K562 (cell line): ENCODE measurements around the gene SPRED2. TPM values are rescaled to one million over a fixed set of nuclear protein-coding genes. Genes with fewer than 3 reads are reported as not detected.

ENCODE experiments used
- CREM ChIP-seq: IDR thresholded peaks from 2 replicates; pipeline ENCODE4 v1.6.1; 2014; ENCODE audit warnings: antibody characterized with exemption, low read depth
- HNRNPL ChIP-seq: fragments of 200-400 bp; formaldehyde crosslinking; IDR thresholded peaks from 2 replicates; pipeline ENCODE4 v1.6.1; 2017; ENCODE audit warnings: low read depth, mild to moderate bottlenecking, low read length
- JUNB ChIP-seq: fragments of 450-650 bp; formaldehyde crosslinking; conservative IDR thresholded peaks from 2 replicates; pipeline ENCODE4 v1.4.0; 2020; ENCODE audit warnings: mild to moderate bottlenecking
- KAT7 ChIP-seq: sonication (generic); formaldehyde crosslinking; IDR thresholded peaks from 2 replicates; pipeline ENCODE4 v1.8.0; 2022; ENCODE audit warnings: missing genetic modification reagents, mild to moderate bottlenecking, borderline replicate concordance
- LEF1 ChIP-seq: fragments of 450-650 bp; IDR thresholded peaks from 2 replicates; pipeline ENCODE4 v1.6.1; 2016; ENCODE audit warnings: mild to moderate bottlenecking
- MXI1 ChIP-seq: IDR thresholded peaks from 2 replicates; pipeline ENCODE4 v1.6.1; 2011; ENCODE audit warnings: low read depth, mild to moderate bottlenecking, improper control_type of control experiment, low read length
- NEUROD1 ChIP-seq: fragments of 150-350 bp; IDR thresholded peaks from 2 replicates; pipeline ENCODE4 v1.6.1; 2014; ENCODE audit warnings: borderline replicate concordance, low read length, low read depth; ENCODE audit not compliant: partially characterized antibody
- SIN3A ChIP-seq, 2 experiments: fragments of 150-350 bp in 1 of 2; IDR thresholded peaks; 2 replicates each; pipeline ENCODE4 v1.6.1; 2011 to 2016; ENCODE audit warnings: borderline replicate concordance in 2 of 2, low read depth in 2 of 2, low read length in 2 of 2, mild to moderate bottlenecking in 2 of 2, moderate library complexity in 2 of 2; ENCODE audit not compliant: control insufficient read depth in 1 of 2
- TEAD2 ChIP-seq: fragments of 450-650 bp; IDR thresholded peaks from 2 replicates; pipeline ENCODE4 v1.6.1; 2016; ENCODE audit warnings: missing genetic modification characterization, control low read depth, missing compliant biosample characterization
- TRIM28 ChIP-seq: fragments of 450-650 bp; IDR thresholded peaks from 2 replicates; pipeline ENCODE4 v1.6.1; 2017
- ZKSCAN1 ChIP-seq: fragments of 150-350 bp; IDR thresholded peaks from 2 replicates; pipeline ENCODE4 v1.6.1; 2016; ENCODE audit warnings: low read depth, low read length
- ZKSCAN8 ChIP-seq: fragments of 200-800 bp; sonication (Bioruptor generic); IDR thresholded peaks from 2 replicates; pipeline ENCODE4 v1.6.1; 2016; ENCODE audit warnings: missing genetic modification characterization, missing compliant biosample characterization
- ZNF23 ChIP-seq: fragments of 250-450 bp; sonication (Bioruptor Pico); IDR thresholded peaks from 2 replicates; pipeline ENCODE4 v1.4.0; 2020; ENCODE audit warnings: mild to moderate bottlenecking
- ZNF311 ChIP-seq: fragments of 250-450 bp; sonication (Bioruptor Pico); IDR thresholded peaks from 2 replicates; pipeline ENCODE4 v1.4.0; 2020; ENCODE audit warnings: mild to moderate bottlenecking, moderate library complexity
- polyA plus RNA-seq, 8 experiments: library from polyadenylated mRNA; depleted of rRNA in 4 of 8; stranded (reverse) in 5 of 8; unstranded in 3 of 8; fragments of >200 nt; fragmentation: Nextera tagmentation in 2 of 8; fragmentation: Illumina TruSeq in 1 of 8; extraction: Ambion mirVana in 2 of 8; extraction: Trizol in 1 of 8; gene quantifications; 2 replicates each; pipeline versions ENCODE4 v1.2.1 to v1.2.3, GENCODE V29; 2011 to 2014; ENCODE audit warnings: inconsistent platforms in 1 of 8, missing spikeins in 1 of 8
- total RNA-seq, 7 experiments: library from RNA; depleted of rRNA in 6 of 7; stranded (reverse); fragments of >200 nt in 6 of 7; fragmentation: Illumina TruSeq in 2 of 7; extraction: Trizol in 2 of 7; gene quantifications; 2 replicates each; pipeline versions ENCODE4 v1.2.1 to v1.2.3, GENCODE V29; 2011 to 2021; ENCODE audit warnings: low replicate concordance in 1 of 7
- TF ChIP-seq, protein P1 (sequence below): fragments of 450-650 bp; IDR thresholded peaks from 2 replicates; pipeline ENCODE4 v1.6.1; 2016; ENCODE audit warnings: low read depth
- TF ChIP-seq, protein P2 (sequence below): sonication (generic); formaldehyde crosslinking; IDR thresholded peaks from 2 replicates; pipeline ENCODE4 v1.8.0; 2022; ENCODE audit warnings: missing genetic modification reagents, mild to moderate bottlenecking, moderate library complexity, borderline replicate concordance
- TF ChIP-seq, protein P3 (sequence below): sonication (generic); formaldehyde crosslinking; IDR thresholded peaks from 2 replicates; pipeline ENCODE4 v1.8.1; 2023; ENCODE audit warnings: mild to moderate bottlenecking, missing genetic modification reagents, moderate library complexity

Gene SPRED2
- total and polyA plus RNA-seq, 9 of the 15 experiments (the other 6 are each of a cell fraction or from before 2014, with no cell fraction given) = 4.6 to 50.8 (median 14.1) TPM

DNA sequence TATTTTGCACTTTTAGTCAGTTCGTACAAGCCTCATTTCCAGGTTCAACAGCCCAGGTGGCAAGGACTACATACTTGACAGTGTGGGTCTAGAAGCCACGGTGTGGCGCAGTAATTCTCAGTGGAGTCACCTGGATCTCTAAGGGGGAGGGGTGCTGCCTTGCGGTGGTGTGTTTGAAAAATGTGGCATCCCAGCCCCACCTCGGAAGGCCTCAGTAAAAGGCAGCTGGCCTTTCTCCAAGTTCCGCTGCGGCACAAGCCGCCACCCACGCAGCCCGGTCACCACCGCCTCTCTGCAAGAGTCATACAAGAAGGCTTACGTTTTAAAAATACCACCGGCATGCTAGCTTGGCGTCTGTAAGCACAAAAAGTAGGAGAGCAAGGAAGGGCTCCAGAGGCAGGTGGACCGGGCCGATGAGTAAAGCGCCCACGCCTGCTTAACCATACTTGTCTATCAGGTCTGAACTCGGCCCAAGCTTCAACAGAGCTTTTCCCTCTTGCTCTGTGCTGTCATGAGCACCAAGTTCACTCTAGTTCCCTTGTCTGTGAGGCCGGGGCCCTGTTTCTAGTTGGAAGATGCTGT is 49.5 kb downstream of the SPRED2 start (continued):
- TF ChIP-seq, protein P1, sequence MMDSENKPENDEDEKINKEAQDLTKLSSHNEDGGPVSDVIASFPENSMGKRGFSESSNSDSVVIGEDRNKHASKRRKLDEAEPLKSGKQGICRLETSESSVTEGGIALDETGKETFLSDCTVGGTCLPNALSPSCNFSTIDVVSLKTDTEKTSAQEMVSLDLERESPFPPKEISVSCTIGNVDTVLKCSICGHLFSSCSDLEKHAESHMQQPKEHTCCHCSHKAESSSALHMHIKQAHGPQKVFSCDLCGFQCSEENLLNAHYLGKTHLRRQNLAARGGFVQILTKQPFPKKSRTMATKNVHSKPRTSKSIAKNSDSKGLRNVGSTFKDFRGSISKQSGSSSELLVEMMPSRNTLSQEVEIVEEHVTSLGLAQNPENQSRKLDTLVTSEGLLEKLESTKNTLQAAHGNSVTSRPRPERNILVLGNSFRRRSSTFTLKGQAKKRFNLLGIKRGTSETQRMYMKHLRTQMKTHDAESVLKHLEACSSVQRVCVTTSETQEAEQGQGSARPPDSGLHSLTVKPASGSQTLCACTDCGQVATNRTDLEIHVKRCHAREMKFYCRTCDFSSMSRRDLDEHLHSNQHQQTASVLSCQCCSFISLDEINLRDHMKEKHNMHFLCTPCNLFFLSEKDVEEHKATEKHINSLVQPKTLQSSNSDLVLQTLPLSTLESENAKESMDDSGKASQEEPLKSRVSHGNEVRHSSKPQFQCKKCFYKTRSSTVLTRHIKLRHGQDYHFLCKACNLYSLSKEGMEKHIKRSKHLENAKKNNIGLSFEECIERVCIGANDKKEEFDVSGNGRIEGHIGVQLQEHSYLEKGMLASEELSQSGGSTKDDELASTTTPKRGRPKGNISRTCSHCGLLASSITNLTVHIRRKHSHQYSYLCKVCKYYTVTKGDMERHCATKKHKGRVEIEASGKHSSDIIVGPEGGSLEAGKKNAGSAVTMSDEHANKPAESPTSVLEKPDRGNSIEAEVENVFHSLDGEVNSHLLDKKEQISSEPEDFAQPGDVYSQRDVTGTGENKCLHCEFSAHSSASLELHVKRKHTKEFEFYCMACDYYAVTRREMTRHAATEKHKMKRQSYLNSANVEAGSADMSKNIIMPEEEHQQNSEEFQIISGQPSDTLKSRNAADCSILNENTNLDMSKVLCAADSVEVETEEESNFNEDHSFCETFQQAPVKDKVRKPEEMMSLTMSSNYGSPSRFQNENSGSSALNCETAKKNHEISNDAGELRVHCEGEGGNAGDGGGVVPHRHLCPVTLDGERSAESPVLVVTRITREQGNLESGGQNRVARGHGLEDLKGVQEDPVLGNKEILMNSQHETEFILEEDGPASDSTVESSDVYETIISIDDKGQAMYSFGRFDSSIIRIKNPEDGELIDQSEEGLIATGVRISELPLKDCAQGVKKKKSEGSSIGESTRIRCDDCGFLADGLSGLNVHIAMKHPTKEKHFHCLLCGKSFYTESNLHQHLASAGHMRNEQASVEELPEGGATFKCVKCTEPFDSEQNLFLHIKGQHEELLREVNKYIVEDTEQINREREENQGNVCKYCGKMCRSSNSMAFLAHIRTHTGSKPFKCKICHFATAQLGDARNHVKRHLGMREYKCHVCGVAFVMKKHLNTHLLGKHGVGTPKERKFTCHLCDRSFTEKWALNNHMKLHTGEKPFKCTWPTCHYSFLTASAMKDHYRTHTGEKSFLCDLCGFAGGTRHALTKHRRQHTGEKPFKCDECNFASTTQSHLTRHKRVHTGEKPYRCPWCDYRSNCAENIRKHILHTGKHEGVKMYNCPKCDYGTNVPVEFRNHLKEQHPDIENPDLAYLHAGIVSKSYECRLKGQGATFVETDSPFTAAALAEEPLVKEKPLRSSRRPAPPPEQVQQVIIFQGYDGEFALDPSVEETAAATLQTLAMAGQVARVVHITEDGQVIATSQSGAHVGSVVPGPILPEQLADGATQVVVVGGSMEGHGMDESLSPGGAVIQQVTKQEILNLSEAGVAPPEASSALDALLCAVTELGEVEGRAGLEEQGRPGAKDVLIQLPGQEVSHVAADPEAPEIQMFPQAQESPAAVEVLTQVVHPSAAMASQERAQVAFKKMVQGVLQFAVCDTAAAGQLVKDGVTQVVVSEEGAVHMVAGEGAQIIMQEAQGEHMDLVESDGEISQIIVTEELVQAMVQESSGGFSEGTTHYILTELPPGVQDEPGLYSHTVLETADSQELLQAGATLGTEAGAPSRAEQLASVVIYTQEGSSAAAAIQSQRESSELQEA = no peak
- TF ChIP-seq CREM (peak; percentile 72), NEUROD1 (peak; percentile 82), SIN3A (IDR thresholded peaks at IDR 0.05; ENCODE audit: borderline replicate concordance in 2 of 2, control insufficient read depth in 1 of 2, low read depth in 2 of 2, low read length in 2 of 2) (peak in 1 of 2 experiments; percentile 26; a peak in 1 of 4 replicates), LEF1 (peak; percentile 73), ZKSCAN8 (no peak), ZKSCAN1 (0 out of 2 replicates have a peak, but pooled peaks have one; percentile 29), HNRNPL (no peak), KAT7 (CRISPR knock-in tag) (no peak), MXI1 (no peak), ZNF23 (CRISPR knock-in tag) (no peak), JUNB (CRISPR knock-in tag) (no peak), TRIM28 (no peak), ZNF311 (CRISPR knock-in tag) (no peak), TEAD2 (tag) (no peak)
- TF ChIP-seq, protein P2, sequence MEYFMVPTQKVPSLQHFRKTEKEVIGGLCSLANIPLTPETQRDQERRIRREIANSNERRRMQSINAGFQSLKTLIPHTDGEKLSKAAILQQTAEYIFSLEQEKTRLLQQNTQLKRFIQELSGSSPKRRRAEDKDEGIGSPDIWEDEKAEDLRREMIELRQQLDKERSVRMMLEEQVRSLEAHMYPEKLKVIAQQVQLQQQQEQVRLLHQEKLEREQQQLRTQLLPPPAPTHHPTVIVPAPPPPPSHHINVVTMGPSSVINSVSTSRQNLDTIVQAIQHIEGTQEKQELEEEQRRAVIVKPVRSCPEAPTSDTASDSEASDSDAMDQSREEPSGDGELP = peak; percentile 83
- TF ChIP-seq, protein P3, sequence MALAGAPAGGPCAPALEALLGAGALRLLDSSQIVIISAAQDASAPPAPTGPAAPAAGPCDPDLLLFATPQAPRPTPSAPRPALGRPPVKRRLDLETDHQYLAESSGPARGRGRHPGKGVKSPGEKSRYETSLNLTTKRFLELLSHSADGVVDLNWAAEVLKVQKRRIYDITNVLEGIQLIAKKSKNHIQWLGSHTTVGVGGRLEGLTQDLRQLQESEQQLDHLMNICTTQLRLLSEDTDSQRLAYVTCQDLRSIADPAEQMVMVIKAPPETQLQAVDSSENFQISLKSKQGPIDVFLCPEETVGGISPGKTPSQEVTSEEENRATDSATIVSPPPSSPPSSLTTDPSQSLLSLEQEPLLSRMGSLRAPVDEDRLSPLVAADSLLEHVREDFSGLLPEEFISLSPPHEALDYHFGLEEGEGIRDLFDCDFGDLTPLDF = 0 out of 2 replicates have a peak, but pooled peaks have one; percentile 29
